ENCODE results near the gene GAS1.

The GAS1 gene

DNA sequence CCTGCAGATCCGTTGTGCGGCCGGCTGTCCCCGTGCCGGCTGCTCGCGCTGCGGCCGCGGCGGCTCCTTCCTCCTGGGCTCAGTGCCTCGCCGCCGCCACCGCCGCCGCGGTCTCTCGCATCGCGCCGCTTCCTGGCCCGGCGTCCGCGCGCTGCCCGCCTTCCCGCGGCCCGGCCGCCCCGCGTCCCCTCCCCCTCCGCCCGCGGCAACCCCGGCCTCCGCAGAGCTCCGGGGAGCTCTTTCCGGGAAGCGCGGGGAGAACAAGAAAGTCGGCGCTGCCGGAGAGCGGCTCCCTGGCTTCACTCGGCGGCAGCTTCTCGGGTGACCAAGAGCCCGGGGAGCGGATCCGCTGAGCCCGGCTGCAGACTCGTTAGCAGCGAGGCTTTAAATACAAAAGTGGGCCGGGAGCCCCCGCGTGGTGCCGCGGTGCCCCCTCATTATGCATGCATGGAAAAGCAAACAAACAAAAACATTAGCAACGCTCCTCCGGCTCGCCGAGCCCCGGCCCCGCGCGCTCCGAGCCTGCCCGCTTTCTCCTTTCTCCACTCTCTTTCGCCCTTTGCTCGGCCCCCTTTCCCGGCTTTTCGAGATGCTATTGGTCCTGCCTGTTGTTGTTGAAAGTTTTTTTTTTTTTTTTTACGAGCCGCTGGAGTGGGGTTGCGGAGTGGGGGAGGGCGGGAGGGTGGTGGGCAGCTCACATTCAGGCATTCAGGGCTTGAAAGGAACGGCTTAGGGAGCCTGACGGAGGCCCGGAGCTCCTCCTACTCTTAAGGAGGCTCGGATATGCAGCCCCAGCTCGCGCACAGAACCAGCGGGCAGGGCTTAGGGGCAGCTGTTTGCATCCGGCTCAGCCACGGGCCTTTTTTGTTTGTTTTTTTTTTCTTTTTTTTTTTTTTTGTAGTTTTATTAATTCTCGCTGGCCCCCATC lies at the start of gene GAS1:
Gene GAS1 (minus strand): TSS at position 361 of the 928 bp plus-strand sequence. CDS start 727 bp downstream, outside the sequence.
- peak; percentile 77 for DNase-seq

GRCh38 chr9:86994231-86994630 lies 46.9 kb upstream of the GAS1 start:
- no peak for DNase-seq

GRCh38 chr9:86993830-86994229 lies 46.5 kb upstream of the GAS1 start:
- DNase-seq, result no peak

- DNase-seq, result no peak
These were observed 43.8 kb upstream of the GAS1 start for GRCh38 chr9:86991077-86991476.

- DNase-seq, result no peak
These were observed 43.0 kb upstream of the GAS1 start for GRCh38 chr9:86990290-86990689.

GRCh38 chr9:86987900-86988299 lies 40.6 kb upstream of the GAS1 start:
- DNase-seq, result no peak

DNA sequence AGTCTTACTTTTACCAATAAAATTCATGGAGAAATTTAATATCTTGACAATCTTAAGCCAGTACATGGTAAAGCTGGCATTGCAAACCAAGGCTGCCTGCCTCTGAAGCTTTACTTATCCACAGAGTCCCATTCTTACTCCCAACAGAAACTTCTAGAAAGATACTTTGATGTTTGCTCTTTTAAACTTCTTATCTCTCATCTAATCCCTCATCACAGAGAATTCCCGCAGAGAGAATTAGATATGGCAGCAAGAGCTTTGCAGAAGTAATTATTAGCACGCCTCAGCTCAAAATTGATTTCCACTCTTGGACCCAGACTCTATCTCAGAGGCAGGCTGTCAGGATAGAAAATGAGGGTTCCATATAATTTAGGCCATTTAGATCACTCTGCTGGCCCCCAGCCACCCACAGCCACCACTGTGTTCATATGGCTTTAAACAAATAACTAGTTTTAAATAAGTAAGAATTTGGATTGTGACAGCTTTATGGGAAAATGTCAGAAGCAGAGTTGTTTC lies 37.9 kb upstream of the GAS1 start:
- no peak for DNase-seq

- no peak for DNase-seq
These were observed 36.4 kb upstream of the GAS1 start for GRCh38 chr9:86983620-86984259.

- DNase-seq, result no peak
These were observed 35.9 kb upstream of the GAS1 start for GRCh38 chr9:86983249-86983619.

GRCh38 chr9:86980802-86981201 lies 33.5 kb upstream of the GAS1 start:
- DNase-seq, result no peak

DNA sequence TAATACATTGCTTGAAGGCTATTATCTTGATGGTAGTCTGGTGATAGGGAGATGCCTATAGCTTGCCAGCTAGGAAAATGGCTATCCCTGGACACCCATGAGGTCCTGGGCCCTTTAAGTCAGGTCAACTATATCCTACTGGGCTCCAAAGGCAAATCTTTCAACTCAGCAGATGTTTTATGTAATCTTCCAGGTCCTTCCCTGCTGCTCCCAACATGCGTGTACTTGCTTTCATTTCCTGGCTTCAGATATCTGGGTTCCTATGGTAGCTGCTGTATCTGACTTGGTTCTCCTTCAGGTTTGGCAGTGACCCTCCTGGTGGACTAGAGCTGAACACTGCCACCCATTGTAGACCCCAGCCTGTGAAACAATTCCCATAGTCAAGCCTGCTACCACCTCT lies 32.4 kb upstream of the GAS1 start:
- DNase-seq, result no peak

DNA sequence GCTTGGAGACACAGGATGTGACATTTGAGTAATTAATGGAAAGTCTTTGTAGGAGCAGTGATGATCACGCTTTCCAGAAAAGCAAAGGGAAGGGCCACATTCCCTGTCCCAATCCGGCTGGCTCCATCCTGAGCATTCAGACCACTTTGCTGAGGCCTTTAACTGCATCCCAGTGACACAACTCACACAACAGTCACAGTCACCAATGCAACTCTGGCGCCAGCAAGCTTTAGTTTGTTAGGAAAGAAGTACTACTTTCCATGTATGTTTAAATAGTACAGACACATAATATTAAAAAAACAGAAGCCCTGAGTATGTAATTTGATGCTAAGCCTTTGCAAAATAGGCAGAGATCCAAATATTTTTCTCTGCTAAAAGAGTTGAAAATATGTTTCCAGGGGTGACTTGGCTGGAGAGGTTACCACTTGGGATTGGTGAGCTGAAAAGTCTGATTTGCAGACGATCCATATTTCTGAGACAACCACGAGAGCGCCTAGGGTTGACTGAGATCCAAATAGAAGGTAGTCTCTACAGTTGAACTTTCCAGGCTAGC lies 31.7 kb upstream of the GAS1 start:
- no peak for DNase-seq

DNA sequence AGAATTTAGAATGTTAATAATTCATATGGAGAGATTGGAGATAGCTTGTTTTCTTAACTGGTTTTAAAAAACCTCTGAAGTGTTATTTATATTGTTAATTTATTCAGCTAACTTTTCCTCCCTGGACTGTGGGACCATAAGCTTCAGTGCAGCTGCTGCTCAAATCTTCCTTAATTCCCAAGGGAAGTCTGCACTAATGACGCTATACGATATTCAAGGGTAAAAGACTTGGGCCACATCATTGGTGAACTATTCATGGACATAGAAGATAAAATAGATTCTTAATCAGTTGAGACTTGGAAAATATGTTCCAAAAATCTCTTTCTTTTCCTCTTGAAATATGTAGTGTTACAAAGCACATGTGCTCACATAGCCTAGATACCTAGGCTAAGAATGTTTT lies 31.1 kb upstream of the GAS1 start:
- DNase-seq, result no peak

- no peak for DNase-seq
These were observed 30.0 kb upstream of the GAS1 start for GRCh38 chr9:86977205-86977835.

- DNase-seq, result no peak
These were observed 28.3 kb upstream of the GAS1 start for GRCh38 chr9:86975606-86976005.

DNA sequence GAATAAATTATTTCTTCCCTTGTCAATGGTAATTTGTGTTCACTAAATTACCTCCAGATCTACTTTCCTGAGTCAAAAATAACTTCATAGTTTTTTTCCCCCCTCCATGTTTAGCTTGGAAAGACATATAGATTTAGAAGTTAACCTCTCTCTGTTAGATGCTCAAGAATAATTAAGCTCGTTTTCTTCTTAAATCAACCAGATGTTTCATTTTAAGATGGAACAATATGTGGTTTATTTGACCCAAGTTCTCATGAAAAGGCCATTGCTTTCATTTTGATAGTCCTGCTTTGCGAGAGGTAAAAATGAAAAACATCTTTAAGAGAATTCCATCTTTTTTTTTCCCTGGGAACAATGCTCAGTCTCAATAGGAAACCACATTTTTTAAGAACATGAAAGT lies 27.7 kb upstream of the GAS1 start:
- no peak for DNase-seq

- no peak for DNase-seq
These were observed 27.1 kb upstream of the GAS1 start for GRCh38 chr9:86974421-86974820.

- DNase-seq, result no peak
These were observed 24.4 kb upstream of the GAS1 start for GRCh38 chr9:86971742-86972141.

DNA sequence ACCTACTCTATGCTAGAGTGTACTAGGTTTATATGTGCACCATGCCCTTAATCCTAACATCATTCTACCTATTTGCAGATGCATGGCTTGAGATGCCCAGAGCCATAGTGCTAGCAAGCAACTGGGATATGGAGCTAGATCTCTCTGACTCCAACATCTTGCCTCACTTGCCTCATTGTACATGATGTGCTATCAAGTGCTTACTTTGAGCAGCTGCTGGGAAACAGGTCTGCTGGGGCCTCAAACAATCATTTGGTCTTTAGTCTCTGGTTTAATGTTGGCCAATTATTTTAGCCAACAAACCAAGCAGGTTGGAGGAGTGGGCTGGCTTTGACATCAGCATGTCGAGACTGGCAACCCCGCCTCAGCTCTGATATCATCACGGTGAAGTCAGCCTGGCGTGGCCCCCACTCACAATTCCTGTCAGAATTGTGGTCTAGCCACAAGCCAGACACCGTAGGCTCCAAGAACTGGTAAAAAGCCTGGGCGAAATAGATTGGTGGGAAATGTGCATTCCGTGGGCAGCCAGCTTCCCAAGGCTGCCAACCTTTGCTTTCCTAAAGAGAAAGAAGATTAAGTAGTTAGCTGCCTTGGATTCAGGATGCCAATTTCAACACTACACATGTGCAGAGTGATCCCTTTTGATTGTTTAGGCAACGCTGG lies 21.1 kb upstream of the GAS1 start:
- no peak for DNase-seq

DNA sequence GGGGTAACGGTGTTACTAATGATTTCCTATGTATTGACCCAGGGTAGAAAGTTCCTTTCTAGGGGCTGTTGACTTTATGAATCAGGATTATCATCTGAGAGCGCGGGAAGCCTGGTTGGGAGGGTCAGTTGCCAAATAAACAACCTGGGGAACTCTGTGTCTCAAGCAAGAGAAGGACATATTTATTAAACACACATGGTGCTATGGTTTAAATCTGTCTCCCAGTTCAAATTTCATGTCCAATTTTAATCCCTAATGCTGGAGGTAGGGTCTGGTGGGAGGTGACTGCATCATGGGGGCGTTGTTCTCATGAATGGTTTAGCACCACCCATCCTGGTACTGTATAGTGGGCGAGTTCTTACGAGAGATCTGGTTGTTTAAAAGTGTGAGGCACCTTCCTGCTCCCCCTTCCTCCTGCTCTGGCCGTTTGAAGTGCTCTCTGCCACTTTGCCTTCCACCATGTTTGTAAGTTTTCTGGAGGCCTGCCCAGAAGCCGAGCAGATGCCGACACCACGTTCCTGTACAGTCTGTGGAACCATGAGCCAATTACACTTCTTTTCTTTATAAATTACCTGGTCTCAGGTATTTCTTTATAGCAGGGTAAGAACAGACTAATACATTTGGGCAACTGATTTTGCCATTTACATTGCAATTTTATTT lies 19.7 kb upstream of the GAS1 start:
- DNase-seq, result no peak

DNA sequence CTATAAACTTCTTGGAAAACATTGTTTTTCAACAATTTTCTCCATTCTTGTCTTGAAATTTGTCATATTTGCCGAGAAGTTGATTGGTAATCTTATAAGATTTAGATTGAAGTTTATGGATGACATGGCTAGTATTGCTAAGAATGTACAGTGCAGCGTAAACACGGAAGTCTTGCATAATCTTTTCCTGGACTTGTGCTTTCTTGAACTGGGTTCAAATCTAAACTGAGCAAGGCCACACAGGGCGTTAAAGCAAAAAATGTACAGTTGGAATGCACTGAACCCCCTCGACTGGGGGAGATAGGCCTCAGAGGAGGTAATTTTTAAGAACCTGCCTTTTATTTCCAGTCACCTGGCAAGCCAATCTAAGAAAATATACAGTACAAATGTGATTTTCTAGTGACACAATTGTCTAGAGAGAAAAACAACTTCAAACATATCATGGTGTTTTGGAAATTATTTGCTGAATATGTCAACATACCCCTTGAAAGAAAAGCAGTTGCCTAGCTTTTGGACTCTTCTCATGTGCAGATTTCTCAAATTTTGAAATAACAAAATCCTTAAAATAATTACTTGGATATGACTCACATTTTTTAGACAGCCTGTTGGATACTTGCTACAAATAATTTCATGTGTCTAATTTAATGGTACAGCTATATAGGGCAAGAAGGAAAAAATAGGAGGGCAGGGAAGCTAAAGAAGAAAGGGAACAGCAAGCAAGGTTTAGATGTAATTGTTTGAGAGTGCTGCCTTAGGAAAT lies 18.5 kb upstream of the GAS1 start:
- DNase-seq, result no peak

Data from stimulated activated CD4-positive, alpha-beta T cell treated with anti-CD3 and anti-CD28 coated beads, Interleukin-15, amount 100 ng/mL, for 24 hours (primary cell).